GM23248 (cell line): ENCODE measurements around the gene SBF2. TPM values are rescaled to one million over a fixed set of nuclear protein-coding genes. Genes with fewer than 3 reads are reported as not detected.

Experiments
- DNase-seq: peaks from one replicate; pipeline ENCODE4 v3.0.0-alpha.2; 2015
- H2AFZ ChIP-seq: fragments of 200-600 bp; sonication (generic); 2 replicates; pipeline ENCODE4 v1.6.1; 2016; ENCODE audit warnings: antibody characterized with exemption
- H3F3A ChIP-seq: fragments of 200-600 bp; sonication (generic); 2 replicates; pipeline ENCODE4 v1.6.1; 2016; ENCODE audit warnings: mild to moderate bottlenecking, antibody characterized with exemption, mixed run types; ENCODE audit not compliant: insufficient read depth
- H3K27ac ChIP-seq: fragments of 200-600 bp; sonication (generic); 2 replicates; pipeline ENCODE4 v1.5.1; 2016; ENCODE audit warnings: mild to moderate bottlenecking
- H3K27me3 ChIP-seq: fragments of 200-600 bp; sonication (generic); replicated peaks from 2 replicates; pipeline ENCODE4 v1.6.1; 2016; ENCODE audit warnings: mild to moderate bottlenecking; ENCODE audit not compliant: insufficient read depth
- H3K36me3 ChIP-seq: fragments of 200-600 bp; sonication (generic); 2 replicates; pipeline ENCODE4 v1.6.1; 2016; ENCODE audit warnings: low read depth, mild to moderate bottlenecking
- H3K4me1 ChIP-seq: fragments of 200-600 bp; sonication (generic); 2 replicates; pipeline ENCODE4 v1.6.1; 2016; ENCODE audit warnings: mild to moderate bottlenecking; ENCODE audit not compliant: insufficient read depth
- H3K4me2 ChIP-seq: fragments of 200-600 bp; sonication (generic); one replicate; pipeline ENCODE4 v1.6.1; 2016; ENCODE audit warnings: mild to moderate bottlenecking; ENCODE audit not compliant: unreplicated experiment
- H3K4me3 ChIP-seq: fragments of 200-600 bp; sonication (generic); 2 replicates; pipeline ENCODE4 v1.5.1; 2016; ENCODE audit warnings: mild to moderate bottlenecking
- H3K79me2 ChIP-seq: fragments of 200-600 bp; sonication (generic); 2 replicates; pipeline ENCODE4 v1.6.1; 2016; ENCODE audit warnings: mild to moderate bottlenecking; ENCODE audit not compliant: insufficient read depth
- H3K9ac ChIP-seq: fragments of 200-600 bp; sonication (generic); 2 replicates; pipeline ENCODE4 v1.6.1; 2016; ENCODE audit warnings: mild to moderate bottlenecking
- H3K9me2 ChIP-seq: fragments of 200-600 bp; sonication (generic); 2 replicates; pipeline ENCODE4 v1.6.1; 2016; ENCODE audit warnings: mixed run types, mild to moderate bottlenecking, moderate library complexity; ENCODE audit not compliant: insufficient read depth
- H3K9me3 ChIP-seq: fragments of 200-600 bp; sonication (generic); one replicate; pipeline ENCODE4 v1.6.1; 2017; ENCODE audit warnings: low read depth
- H4K20me1 ChIP-seq: fragments of 200-600 bp; sonication (generic); 2 replicates; pipeline ENCODE4 v1.6.0; 2016; ENCODE audit not compliant: insufficient read depth
- EZH2 ChIP-seq: fragments of 200-600 bp; sonication (generic); IDR thresholded peaks from 2 replicates; pipeline ENCODE4 v1.6.1; 2018; ENCODE audit warnings: antibody characterized with exemption, mild to moderate bottlenecking; ENCODE audit not compliant: insufficient read depth, poor library complexity, severe bottlenecking
- EZH2phosphoT487 ChIP-seq: fragments of 200-600 bp; sonication (generic); IDR thresholded peaks from 2 replicates; pipeline ENCODE4 v1.6.1; 2018; ENCODE audit warnings: antibody characterized with exemption, moderate library complexity, mild to moderate bottlenecking, low read depth; ENCODE audit not compliant: insufficient read depth
- WGBS, 2 experiments: methylation state at CpG; one replicate each; pipeline ENCODE4 v1.1.6; 2015 to 2017; ENCODE audit warnings: low lambda C conversion rate in 2 of 2, low coverage in 1 of 2; ENCODE audit errors: missing lambda C conversion rate in 2 of 2; 5-methylcytosine and 5-hydroxymethylcytosine counted together
- in situ Hi-C: fragments of 300-500 bp; cut with MboI; formaldehyde crosslinking; loops from 2 replicates; pipeline ENCODE4 v1.15.0; 2020
- polyA plus RNA-seq: library from polyadenylated mRNA; unstranded; fragments of >200 nt; fragmentation: Nextera tagmentation; extraction: Ambion mirVana; gene quantifications from 2 replicates; pipeline ENCODE4 v1.2.1, GENCODE V29; 2016
- total RNA-seq: library from RNA; depleted of rRNA; stranded (reverse); fragments of >200 nt; shearing (Covaris generic); gene quantifications from 2 replicates; pipeline ENCODE4 v1.2.3, GENCODE V29; 2014

SBF2 gene
- total and polyA plus RNA-seq, 2 experiments from 2014 or later, result 21.9 to 32.7 TPM

DNA sequence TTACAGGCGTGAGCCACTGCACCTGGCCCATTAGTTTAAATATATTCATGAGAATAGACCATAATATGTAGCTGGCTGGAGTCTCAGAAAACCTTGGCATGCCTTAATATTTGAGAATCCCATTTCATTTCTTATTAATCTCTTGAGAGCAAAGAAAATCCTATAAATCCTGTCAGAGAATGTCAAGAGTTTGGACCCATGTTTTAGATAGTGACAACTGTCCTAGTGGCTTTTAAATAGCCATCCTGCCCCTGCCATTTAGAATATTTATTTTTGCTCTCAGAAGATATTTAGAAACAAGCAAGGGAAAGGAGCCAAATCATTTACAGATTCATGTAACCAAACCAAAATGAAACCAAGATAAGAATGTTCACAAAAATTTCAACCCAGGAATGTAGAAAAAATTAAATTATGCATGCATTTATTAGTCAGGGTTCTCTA is 522.9 kb downstream of the SBF2 start:
- Histone ChIP-seq H3K27ac (no peak overlapping the region), H3K4me1 (peaks cover 23% of the 10 kb centered on the region), H3K27me3 (no peaks in the 10 kb centered on the region), H3K36me3 (no peaks in the 10 kb centered on the region), H3K9me2 (no peaks in the 10 kb centered on the region), H4K20me1 (no peaks in the 10 kb centered on the region), H2AFZ (no peak overlapping the region), H3K4me3 (no peak overlapping the region), H3F3A (peaks cover 27% of the 10 kb centered on the region), H3K4me2 (no peak overlapping the region), H3K9ac (no peak overlapping the region), H3K79me2 (no peaks in the 10 kb centered on the region), H3K9me3 (no peaks in the 10 kb centered on the region)
- DNase-seq, result no peak
- in situ Hi-C loops, result no loop called here
- WGBS, 2 experiments, result 96 to 100% methylated on average over 1 of the region's 1 CpG
- no peak for TF ChIP-seq EZH2phosphoT487
- no peak for TF ChIP-seq EZH2

DNA sequence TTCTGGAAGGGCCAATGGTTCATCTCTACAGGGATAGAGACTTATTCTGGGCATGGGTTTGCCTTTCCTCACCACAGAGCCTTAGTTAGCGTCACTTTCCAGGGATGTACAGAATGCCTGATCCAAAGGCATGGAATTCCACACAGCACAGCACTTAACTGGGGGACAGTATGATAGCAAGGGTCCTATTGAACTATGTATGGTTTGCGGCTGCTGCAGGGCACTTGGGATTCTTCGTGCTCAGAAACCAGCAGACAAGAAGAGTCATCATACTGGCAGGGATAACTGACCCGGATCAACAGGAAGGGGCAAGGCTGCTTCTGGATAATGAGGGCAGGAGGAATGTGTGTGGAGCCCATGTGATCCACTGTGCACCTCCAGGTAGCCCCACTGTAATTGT is 524.4 kb downstream of the SBF2 start:
- TF ChIP-seq EZH2 (no peak), EZH2phosphoT487 (no peak)
- DNase-seq, result no peak
- Histone ChIP-seq H3K9me3 (no peaks in the 10 kb centered on the region), H3K4me1 (peaks cover 23% of the 10 kb centered on the region), H3F3A (peaks cover 26% of the 10 kb centered on the region), H3K36me3 (no peaks in the 10 kb centered on the region), H3K27me3 (no peaks in the 10 kb centered on the region), H3K9me2 (no peaks in the 10 kb centered on the region), H3K4me3 (no peak overlapping the region), H2AFZ (no peak overlapping the region), H3K27ac (no peak overlapping the region), H4K20me1 (no peaks in the 10 kb centered on the region), H3K9ac (no peak overlapping the region), H3K4me2 (no peak overlapping the region), H3K79me2 (no peaks in the 10 kb centered on the region)
- WGBS, 2 experiments, result 81 to 91% methylated on average over 4 of the region's 4 CpGs
- in situ Hi-C loops, result loop anchor here (10.0 kb wide), 1 partner anchor 205 kb away; no protein-coding TSS in a partner anchor

DNA sequence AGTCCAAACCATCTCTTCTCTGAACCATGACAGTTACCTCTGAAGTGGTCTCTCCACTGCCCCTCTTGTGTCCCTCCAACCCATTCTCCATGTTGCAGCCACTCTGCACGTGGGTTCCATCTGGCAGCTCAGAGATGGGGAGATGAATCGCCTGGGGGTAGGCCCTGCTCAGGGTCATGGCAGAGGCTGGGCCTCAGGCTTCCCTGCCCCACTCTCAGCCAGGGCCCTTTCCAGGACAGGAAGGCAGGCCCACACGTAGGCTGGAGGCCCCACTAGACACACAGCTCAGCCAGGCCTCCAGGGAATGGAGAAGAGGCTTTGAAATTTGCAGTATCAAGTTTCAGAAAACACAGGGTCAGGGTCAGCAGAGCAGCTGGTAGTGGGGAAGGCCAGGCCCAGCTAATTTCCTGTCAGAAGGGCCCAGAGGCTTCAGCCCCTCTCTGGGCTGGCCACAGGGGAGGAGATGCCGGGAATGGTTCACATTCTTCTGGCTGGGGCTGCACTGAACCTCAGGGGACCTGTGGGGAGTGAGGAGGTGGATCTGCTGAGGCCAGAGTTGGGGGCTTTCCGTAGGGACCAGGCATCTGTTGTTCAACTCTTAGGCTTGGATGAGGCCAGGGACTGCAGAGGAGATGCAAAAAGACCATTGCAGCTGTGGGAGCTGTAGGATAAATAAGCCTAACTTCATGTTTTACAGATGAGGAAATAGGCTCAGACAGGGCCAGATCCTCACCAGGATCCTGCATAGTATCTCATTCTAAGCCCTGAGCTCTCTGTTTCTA is 528.5 kb downstream of the SBF2 start:
- Histone ChIP-seq H3K9me2 (no peaks in the 10 kb centered on the region; the same call in 1 of the 2 replicates), H3K79me2 (peaks cover 22% of the 10 kb centered on the region), H3K9ac (peak overlapping the region; percentile 50), H3K4me2 (peak overlapping the region; percentile 62), H3K4me1 (peaks cover 34% of the 10 kb centered on the region), H3K9me3 (no peaks in the 10 kb centered on the region), H2AFZ (peak overlapping the region; percentile 13; the same call in 1 of the 2 replicates), H4K20me1 (no peaks in the 10 kb centered on the region), H3K27me3 (no peaks in the 10 kb centered on the region), H3K36me3 (no peaks in the 10 kb centered on the region), H3K4me3 (no peak overlapping the region), H3K27ac (peak overlapping the region; percentile 82), H3F3A (peaks cover 26% of the 10 kb centered on the region)
- WGBS, 2 experiments, result 39 to 45% methylated on average over 5 of the region's 5 CpGs
- peak; percentile 57 for DNase-seq
- TF ChIP-seq EZH2, result no peak
- TF ChIP-seq EZH2phosphoT487, result no peak
- in situ Hi-C loops, result loop anchor here (10.0 kb wide), 1 partner anchor 209 kb away; no protein-coding TSS in a partner anchor

DNA sequence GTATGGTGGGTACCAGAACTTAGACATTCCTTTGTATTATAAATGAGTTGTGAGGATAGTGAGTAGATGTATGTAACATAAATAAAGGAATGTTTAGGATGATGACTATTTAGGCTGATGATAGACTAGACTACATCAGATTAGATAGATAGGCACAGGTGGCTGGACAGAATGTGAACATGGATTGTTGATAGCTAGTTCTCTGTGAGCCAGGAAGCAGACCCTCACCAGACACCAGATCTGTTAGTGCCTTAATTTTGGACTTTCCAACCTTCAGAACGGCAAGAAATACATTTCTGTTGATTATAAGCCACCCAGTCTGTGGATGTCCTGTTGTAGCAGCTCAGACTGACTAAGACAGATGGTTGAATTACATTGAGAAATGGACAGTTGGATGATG is 530.7 kb downstream of the SBF2 start:
- Histone ChIP-seq H3K4me2 (no peak overlapping the region), H3K9me2 (no peaks in the 10 kb centered on the region; the same call in 1 of the 2 replicates), H3K4me1 (peaks cover 48% of the 10 kb centered on the region), H3F3A (peaks cover 39% of the 10 kb centered on the region), H3K27ac (no peak overlapping the region), H2AFZ (no peak overlapping the region), H3K36me3 (no peaks in the 10 kb centered on the region), H3K9me3 (no peaks in the 10 kb centered on the region), H3K27me3 (no peaks in the 10 kb centered on the region), H3K79me2 (peaks cover 22% of the 10 kb centered on the region), H3K9ac (no peak overlapping the region), H4K20me1 (no peaks in the 10 kb centered on the region), H3K4me3 (no peak overlapping the region)
- in situ Hi-C loops, result loop anchor here (10.0 kb wide), 1 partner anchor 212 kb away; no protein-coding TSS in a partner anchor
- DNase-seq, result no peak
- TF ChIP-seq EZH2 (no peak), EZH2phosphoT487 (no peak)
- 100% methylated on average over 1 of the region's 1 CpG for WGBS, 2 experiments
